NCI-H128 (cell line): ENCODE measurements around the gene DSC3.
"Not testable (repeated sequence)": the region's sequence is repeated elsewhere in the genome, so short reads cannot be mapped to it uniquely, and the experiment has no call there.

Experiments used
- DNase-seq: peaks from one replicate; lab custom pipeline; 2025; ENCODE audit not compliant: unreplicated experiment; lab: John Stamatoyannopoulos, UW

Gene DSC3

DNA sequence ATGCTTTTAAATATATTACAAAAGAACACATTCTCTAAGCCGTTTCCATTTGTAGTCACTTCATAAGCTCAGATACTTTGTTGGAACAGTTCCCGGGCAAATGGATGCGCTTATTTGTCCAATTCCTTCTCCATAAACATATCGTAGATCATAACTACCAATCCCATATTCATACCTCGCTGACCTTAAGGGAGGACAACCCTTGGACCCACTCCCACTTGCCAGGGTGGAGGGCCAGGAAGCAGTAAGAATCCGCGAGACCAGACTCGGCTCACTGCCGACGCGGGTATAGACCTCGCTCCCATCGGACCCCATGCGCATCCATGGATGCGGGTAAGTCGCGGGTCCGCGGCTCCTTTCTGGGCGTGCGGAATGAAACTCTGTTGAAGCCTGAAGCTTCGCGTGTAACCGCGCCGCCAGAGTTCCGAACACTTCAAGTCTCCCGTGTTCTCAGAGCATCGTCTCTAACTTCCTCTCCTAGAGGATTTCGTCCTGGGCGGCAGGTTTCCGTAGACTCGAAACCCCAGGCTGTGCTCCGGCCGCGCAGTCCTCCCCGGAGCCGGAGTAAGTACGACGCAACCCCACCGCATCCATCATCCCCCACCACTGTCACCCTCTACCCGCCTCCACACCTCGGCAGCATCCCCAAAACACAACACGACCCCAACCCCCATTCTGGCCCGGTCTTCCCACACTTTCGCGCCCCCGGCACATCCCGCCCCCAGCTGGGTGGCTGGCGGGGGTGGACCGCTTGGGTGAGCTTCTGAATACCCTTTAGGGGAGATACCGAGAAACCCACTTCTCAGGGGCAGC, 1.1 kb downstream of the DSC3 start:
- no peak for DNase-seq

GRCh38 chr18:31040686-31041270, 1.8 kb downstream of the DSC3 start:
- DNase-seq = no peak

- DNase-seq = no peak
These were observed 3.1 kb downstream of the DSC3 start for GRCh38 chr18:31039426-31039825.

GRCh38 chr18:31037686-31038085, 4.9 kb downstream of the DSC3 start:
- not testable (repeated sequence) for DNase-seq

GRCh38 chr18:31034541-31034940, 8.0 kb downstream of the DSC3 start:
- no peak for DNase-seq

GRCh38 chr18:31030574-31031278, 11.8 kb downstream of the DSC3 start:
- DNase-seq = no peak

DNA sequence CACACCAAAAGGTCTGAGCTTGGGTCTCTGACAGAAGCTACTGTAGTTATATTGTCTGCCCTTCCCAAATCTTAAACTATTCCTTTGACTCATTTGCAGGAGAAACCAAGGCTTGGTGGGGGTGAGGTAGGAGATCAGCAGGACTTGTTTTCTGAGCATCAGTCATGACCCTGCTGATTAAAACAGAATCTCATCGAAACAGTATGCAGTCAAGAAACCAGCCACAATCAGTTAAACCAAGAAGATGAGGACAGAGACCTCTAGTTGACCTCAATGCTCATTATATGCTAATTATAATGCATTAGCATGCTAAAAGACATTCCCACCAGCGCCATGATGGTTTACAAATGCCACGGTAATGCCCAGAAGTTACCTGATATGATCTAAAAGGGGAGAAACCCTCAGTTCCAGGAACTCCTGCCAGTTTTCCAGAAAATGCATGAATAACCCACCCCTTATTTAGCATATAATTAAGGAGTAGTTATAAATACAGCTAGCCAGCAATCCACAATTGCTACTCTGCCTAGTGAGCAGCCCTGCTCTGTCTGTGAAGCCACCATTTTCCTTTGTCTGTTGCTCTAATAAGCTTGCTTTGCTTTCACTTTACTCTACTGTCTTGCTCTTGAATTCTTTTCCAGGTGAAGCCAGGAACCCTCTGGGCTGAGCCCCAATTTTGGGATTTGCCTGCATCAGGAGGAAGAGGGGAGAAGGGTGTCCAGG, 26.7 kb downstream of the DSC3 start:
- DNase-seq = no peak

GRCh38 chr18:31011455-31011854, 31.1 kb downstream of the DSC3 start:
- DNase-seq = not testable (repeated sequence)

DNA sequence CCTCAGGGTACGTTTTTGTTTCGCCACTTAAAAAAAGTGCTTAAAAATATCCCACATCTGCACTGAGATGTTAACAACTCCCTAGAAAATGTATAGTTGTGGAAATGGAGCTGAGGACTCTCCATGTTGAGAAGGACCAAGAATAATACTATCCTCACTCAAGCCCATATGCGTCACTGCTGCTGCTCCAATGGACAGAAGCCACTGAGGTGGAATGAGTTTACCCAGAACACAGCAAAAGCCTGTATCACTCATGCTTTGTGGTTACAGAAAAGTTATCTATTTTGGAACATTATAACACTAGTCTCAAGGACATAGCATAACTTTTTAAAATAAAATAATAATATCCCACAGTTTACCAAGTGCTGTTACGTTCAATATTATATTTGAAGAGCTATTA, 31.9 kb downstream of the DSC3 start:
- DNase-seq = no peak

DNA sequence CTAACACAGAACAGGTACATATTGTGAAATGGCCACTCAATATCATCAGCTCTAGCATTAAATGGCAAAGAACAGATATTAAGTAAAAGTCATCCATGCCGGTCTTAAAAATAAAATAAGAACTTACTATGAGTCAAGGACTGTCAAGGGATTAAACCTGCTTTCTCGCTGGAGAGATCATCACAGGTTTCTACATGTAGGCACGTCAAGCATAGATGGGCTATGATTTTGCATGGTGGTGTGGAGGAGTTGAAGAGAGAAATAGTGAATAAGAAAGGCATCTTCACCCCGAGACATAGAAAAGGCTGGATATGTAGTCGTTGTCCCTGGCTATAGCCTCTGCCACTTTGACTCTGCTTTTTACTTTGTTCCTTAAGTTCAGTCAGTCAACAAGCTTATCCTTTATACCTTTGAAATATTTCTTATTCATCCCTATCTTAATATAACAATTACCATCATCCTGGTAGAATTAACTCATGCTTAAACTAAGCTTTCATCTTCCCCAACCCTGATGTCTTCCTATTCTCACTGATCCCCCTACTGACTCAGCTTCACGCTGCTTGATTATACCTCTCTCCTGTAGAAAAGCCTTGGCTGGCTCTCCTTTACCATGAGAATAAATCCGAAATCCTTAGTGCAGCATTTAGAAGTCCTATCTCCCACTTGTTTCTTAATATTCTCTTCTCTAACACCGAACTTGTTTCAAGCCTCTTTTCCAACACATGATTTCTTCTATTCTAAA, 42.5 kb downstream of the DSC3 start:
- no peak for DNase-seq

GRCh38 chr18:30999186-30999585, 43.4 kb downstream of the DSC3 start:
- DNase-seq = no peak

DNA sequence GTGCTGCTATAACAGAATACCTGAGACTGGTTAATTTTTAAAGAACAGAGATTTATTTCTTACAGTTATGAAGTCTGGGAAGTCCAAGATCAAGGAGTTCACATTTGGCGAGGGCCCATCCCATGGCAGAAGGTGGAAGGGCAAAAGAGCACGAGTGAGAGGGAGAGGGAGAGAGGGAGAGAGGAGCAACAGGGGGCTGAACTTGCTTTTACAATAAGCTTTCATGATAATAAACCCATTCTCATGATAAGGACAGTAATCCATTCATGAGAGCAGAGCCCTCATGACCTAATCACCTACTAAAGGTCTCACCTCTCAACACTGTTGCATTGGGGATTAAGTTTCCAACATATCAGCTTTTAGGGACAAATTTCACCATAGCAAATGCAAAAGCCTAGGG, 45.3 kb downstream of the DSC3 start:
- DNase-seq = no peak

GRCh38 chr18:30992231-30992630, 50.3 kb downstream of the DSC3 start:
- no peak for DNase-seq

GRCh38 chr18:30991397-30991796, 51.1 kb downstream of the DSC3 start:
- no peak for DNase-seq

DNA sequence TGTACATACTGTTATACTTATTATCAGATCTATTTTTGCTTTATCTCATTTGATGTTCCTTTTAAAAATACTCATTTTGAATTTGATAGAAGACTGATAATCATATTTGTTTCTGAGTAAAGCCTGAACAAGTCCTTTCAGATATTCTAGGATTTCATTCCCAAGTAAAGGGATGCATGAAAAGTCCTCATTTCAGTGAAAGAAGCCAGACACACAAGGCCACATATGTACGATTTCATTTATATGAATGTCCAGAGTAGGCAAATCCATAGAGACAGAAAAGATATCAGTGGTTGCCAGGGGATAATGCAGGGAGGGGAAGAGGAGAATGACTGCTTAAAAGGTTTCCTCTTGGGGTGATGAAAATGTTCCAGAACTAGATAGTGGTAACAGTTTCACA, 53.4 kb downstream of the DSC3 start:
- no peak for DNase-seq

DNA sequence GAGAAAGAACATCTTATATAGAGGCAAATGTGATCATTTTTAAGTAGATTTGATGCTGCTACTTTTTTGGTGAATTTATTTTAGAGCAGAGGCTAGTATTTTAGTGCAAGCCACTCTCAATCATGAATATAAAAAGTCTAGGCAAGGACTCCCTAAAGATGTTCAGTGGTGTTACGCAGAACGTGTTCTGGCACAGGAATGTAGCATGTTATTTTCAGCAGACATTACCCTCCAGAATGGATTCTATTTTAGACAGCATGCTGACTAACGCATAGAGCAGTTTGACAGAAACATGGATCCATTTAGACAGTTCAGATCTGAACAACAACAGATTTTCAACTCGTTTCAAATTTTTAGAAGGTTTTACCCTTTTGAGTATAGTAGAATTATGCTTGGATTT, 54.1 kb downstream of the DSC3 start:
- no peak for DNase-seq

DNA sequence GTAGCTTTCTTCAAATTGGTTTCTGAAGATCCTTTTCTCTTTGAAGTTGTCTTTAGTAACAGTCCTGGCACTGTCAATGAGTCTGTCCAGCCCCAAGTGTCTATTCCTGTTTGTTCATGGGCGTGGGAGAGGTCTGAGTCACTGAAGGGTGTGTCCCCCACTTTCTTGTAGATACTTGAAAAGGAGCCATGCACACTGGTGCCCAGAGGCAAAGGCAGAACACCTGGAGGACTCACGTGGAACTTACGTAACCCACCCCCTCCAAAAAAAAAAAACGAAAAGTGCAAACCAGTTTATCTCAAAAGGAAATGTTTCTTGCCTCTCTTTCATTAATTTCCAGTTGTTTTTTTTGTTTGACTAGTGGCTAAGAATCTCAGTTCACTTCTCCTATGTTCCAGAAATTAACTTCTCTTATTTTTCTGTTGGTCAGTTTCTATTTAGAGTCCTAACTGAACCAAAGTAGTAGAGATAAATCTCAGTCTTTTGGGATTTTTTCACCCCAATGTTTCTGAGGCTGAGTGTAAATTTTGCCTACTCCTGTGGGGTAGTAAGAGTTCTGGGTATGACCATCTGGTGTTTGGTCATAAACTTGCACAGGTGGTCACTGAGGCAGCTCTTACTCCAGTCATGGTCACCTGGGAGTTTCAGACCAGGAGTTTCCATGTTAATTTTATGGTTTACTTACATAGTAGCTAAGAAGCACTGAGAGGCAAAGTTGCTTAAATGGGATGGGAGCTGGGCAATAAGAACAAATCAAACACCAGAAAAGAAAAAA, 54.9 kb downstream of the DSC3 start:
- DNase-seq = no peak

GRCh38 chr18:30985753-30986152, 56.8 kb downstream of the DSC3 start:
- no peak for DNase-seq

DNA sequence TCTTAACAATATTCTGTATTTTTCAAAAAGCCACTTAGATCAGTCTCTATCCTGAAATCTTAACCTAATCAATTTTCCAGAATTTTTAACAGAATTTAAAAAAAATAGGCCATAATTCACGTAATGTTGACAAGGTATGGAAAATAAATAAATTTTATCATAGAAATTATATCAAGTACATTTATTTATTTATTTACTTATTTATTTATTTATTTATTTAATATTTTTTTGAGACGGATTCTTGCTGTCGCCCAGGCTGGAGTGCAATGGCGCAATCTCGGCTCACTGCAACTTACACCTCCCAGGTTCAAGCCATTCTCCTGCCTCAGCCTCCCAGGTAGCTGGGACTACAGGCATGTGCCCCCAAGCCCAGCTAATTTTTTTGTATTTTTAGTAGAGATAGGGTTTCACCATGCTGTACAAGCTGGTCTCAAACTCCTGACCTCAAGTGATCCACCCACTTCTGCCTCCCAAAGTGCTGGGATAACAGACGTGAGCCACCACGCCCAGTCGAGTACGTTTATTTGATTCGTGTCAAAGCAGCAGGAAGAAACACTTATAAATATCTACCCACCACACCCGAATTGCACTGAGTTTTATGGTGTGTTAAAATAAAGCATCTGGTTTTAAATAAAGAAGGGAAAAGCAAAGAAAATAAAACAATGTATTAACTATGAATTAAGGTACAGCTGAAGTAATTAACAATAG, 60.1 kb downstream of the DSC3 start:
- no peak for DNase-seq
